Measurements from ENCODE around the gene RRP1B. TPM values are rescaled to one million over a fixed set of nuclear protein-coding genes. Genes with fewer than 3 reads are reported as not detected.

RRP1B gene
- total and polyA plus RNA-seq, 9 of the 15 experiments (the other 6 are each of a cell fraction or from before 2014, with no cell fraction given) = 6.8 to 66.6 (median 41.9) TPM

DNA sequence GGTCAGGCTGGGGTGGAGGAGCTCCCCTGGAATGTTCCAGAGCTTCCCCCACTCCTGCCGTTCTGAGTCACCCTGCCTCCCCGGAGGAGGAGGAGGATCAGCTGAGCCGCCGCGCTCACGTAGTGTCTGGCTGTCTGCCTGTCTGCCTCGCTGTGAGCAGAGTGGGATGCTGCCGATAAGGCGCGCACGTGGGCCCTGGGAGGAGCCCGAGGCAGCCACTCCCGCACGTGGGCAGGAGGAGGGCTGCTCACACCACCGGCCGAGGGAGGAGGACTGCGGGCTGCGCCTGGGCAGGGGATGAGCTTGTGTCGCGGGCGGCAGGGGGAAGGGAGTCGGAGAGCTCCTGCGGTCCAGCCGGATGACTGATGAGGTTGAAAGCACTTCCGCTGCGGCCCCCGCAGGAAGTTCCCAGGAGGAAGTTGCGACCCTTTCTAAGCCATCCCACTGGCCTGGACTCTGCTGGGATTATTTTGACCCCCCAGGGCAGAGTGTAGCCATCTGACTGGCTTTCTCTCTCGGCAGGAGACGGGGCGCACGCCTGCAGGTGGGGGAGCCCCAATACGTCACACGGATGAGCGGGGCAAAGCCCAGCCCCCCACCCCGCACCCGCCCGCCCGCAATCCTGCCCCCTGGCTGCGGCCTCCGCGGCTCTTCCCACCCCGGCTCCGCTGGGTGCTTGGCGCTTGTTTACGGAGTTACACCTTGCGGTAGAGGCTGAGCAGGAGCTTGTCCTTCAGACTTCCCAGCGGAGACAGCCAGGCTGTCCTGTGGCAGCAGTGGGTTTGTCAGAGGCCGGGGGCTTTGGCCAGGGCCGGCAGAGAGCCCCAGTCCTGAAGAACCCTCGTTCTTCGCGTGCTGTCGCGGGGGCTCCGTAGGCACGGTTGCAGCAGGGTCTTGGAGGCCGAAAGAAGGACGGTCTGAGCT is 69.4 kb downstream of the RRP1B start (continued):
- TF ChIP-seq, protein P1, sequence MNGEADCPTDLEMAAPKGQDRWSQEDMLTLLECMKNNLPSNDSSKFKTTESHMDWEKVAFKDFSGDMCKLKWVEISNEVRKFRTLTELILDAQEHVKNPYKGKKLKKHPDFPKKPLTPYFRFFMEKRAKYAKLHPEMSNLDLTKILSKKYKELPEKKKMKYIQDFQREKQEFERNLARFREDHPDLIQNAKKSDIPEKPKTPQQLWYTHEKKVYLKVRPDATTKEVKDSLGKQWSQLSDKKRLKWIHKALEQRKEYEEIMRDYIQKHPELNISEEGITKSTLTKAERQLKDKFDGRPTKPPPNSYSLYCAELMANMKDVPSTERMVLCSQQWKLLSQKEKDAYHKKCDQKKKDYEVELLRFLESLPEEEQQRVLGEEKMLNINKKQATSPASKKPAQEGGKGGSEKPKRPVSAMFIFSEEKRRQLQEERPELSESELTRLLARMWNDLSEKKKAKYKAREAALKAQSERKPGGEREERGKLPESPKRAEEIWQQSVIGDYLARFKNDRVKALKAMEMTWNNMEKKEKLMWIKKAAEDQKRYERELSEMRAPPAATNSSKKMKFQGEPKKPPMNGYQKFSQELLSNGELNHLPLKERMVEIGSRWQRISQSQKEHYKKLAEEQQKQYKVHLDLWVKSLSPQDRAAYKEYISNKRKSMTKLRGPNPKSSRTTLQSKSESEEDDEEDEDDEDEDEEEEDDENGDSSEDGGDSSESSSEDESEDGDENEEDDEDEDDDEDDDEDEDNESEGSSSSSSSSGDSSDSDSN (IDR thresholded peaks at IDR 0.05; ENCODE audit: borderline replicate concordance in 1 of 2, low read depth in 2 of 2, low read length in 2 of 2) = peak; percentile 99
- TF ChIP-seq NRF1 (conservative IDR thresholded peaks at IDR 0.05 in 1 of 2, IDR thresholded peaks at IDR 0.05 in 1 of 2) (peak; percentile 86 to 90), SMAD3 (CRISPR knock-in tag; conservative IDR thresholded peaks at IDR 0.05) (peak; percentile 66), ILF3 (IDR thresholded peaks at IDR 0.05; ENCODE audit: borderline replicate concordance) (no peak), NFE2 (IDR thresholded peaks at IDR 0.05; ENCODE audit: low read depth) (peak; percentile 75), GATAD2A (IDR thresholded peaks at IDR 0.05) (peak; percentile 86; the same call in 1 of the 2 replicates), ZC3H11A (IDR thresholded peaks at IDR 0.05; ENCODE audit: low read depth, low read length) (no peak; the same call in 1 of the 2 replicates), MEF2A (IDR thresholded peaks at IDR 0.05; ENCODE audit: control insufficient read depth, low read depth, low read length) (0 out of 2 replicates have a peak, but pooled peaks have one; percentile 29), HMG20A (CRISPR knock-in tag; conservative IDR thresholded peaks at IDR 0.05) (no peak), MCM7 (IDR thresholded peaks at IDR 0.05) (no peak), OTX1 (CRISPR knock-in tag; IDR thresholded peaks at IDR 0.05) (no peak), YY1 (IDR thresholded peaks at IDR 0.05; ENCODE audit: borderline replicate concordance in 1 of 3, control insufficient read depth in 1 of 3, extremely low read depth in 1 of 3, insufficient read depth in 3 of 3, insufficient read length in 1 of 3, insufficient replicate concordance in 2 of 3, low read depth in 1 of 3, low read length in 2 of 3) (peak in 1 of 3 experiments; percentile 59), TAF1 (IDR thresholded peaks at IDR 0.05; ENCODE audit: control insufficient read depth, extremely low read depth, insufficient read depth, low read length, severe bottlenecking) (peak; percentile 61), ZNF274 (IDR thresholded peaks at IDR 0.05; ENCODE audit: borderline replicate concordance, low read depth, low read length) (peak; percentile 55; the same call in 1 of the 2 replicates), MTA1 (IDR thresholded peaks at IDR 0.05; ENCODE audit: borderline replicate concordance) (peak; percentile 91)
- TF ChIP-seq, protein P2, sequence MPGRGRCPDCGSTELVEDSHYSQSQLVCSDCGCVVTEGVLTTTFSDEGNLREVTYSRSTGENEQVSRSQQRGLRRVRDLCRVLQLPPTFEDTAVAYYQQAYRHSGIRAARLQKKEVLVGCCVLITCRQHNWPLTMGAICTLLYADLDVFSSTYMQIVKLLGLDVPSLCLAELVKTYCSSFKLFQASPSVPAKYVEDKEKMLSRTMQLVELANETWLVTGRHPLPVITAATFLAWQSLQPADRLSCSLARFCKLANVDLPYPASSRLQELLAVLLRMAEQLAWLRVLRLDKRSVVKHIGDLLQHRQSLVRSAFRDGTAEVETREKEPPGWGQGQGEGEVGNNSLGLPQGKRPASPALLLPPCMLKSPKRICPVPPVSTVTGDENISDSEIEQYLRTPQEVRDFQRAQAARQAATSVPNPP (IDR thresholded peaks at IDR 0.05; ENCODE audit: borderline replicate concordance, insufficient read depth, insufficient read length) = no peak
- TF ChIP-seq, protein P3, sequence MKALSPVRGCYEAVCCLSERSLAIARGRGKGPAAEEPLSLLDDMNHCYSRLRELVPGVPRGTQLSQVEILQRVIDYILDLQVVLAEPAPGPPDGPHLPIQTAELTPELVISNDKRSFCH (CRISPR knock-in tag; IDR thresholded peaks at IDR 0.05) = no peak
- TF ChIP-seq, protein P3 (tag; IDR thresholded peaks at IDR 0.05) = peak; percentile 97
- TF ChIP-seq, protein P4, sequence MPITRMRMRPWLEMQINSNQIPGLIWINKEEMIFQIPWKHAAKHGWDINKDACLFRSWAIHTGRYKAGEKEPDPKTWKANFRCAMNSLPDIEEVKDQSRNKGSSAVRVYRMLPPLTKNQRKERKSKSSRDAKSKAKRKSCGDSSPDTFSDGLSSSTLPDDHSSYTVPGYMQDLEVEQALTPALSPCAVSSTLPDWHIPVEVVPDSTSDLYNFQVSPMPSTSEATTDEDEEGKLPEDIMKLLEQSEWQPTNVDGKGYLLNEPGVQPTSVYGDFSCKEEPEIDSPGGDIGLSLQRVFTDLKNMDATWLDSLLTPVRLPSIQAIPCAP (CRISPR knock-in tag; IDR thresholded peaks at IDR 0.05; ENCODE audit: borderline replicate concordance) = no peak
- TF ChIP-seq, protein P5, sequence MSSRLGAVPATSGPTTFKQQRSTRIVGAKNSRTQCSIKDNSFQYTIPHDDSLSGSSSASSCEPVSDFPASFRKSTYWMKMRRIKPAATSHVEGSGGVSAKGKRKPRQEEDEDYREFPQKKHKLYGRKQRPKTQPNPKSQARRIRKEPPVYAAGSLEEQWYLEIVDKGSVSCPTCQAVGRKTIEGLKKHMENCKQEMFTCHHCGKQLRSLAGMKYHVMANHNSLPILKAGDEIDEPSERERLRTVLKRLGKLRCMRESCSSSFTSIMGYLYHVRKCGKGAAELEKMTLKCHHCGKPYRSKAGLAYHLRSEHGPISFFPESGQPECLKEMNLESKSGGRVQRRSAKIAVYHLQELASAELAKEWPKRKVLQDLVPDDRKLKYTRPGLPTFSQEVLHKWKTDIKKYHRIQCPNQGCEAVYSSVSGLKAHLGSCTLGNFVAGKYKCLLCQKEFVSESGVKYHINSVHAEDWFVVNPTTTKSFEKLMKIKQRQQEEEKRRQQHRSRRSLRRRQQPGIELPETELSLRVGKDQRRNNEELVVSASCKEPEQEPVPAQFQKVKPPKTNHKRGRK (tag; IDR thresholded peaks at IDR 0.05) = no peak

Data from K562 (cell line).